ENCODE data around the gene MADCAM1. TPM values are rescaled to one million over a fixed set of nuclear protein-coding genes. Genes with fewer than 3 reads are reported as not detected.

Gene MADCAM1
- total RNA-seq, 4 donors from 2014 or later, result 0.56 to 3.1 TPM; not detected in 2

DNA sequence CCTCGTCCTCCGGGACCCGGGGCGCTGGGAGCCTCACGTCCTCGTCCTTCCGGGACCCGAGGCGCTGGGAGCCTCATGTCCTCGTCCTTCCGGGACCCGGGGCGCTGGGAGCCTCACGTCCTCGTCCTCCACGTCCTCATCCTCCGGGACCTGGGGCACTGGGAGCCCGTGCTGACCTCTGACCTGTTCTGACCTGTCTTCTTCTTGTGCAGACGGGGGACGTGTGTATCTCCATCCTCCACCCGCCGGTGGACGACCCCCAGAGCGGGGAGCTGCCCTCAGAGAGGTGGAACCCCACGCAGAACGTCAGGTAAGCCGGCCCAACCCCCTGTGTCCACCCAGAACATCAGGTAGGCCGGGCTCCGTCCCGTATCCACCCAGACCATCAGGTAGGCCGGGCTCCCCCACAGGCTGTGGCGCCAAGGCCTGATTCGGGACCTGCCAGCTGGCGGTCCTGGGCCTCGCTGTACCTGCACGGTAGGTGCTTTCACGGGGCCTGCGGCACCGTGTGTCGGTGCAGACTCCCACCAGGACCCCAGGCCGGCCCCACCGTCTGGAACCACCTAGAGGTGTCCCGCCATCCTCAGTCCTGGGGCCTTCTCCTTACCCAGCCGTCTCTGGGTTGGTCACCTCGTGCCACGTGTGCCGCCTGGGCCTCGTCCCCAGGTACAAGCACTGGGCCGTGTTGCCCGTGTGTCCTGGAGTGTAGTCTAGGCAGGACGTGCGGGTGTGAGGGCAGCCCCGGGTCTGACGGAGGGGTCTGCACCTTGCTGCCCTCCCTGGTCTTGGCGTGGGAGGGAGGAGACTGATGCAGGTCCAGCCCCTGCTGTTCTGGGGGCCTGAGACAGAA is 40.0 kb downstream of the MADCAM1 start:
- no peak for DNase-seq
- Histone ChIP-seq H3K9me3 (no peaks in the 10 kb centered on the region), H3K4me3 (replicated peaks in 1 of 3) (no peak overlapping the region), H3K36me3 (peaks cover 22 to 34% of the 10 kb centered on the region in 2 donors), H3K4me1 (peaks cover 19 to 22% of the 10 kb centered on the region in 2 donors), H3K27me3 (no peaks in the 10 kb centered on the region), H3K27ac (no peak overlapping the region)
- no peak for TF ChIP-seq POLR2A (IDR thresholded peaks at IDR 0.05)
- TF ChIP-seq, protein P1, sequence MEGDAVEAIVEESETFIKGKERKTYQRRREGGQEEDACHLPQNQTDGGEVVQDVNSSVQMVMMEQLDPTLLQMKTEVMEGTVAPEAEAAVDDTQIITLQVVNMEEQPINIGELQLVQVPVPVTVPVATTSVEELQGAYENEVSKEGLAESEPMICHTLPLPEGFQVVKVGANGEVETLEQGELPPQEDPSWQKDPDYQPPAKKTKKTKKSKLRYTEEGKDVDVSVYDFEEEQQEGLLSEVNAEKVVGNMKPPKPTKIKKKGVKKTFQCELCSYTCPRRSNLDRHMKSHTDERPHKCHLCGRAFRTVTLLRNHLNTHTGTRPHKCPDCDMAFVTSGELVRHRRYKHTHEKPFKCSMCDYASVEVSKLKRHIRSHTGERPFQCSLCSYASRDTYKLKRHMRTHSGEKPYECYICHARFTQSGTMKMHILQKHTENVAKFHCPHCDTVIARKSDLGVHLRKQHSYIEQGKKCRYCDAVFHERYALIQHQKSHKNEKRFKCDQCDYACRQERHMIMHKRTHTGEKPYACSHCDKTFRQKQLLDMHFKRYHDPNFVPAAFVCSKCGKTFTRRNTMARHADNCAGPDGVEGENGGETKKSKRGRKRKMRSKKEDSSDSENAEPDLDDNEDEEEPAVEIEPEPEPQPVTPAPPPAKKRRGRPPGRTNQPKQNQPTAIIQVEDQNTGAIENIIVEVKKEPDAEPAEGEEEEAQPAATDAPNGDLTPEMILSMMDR (IDR thresholded peaks at IDR 0.05), result no peak
- WGBS, 2 donors, result 90 to 95% methylated on average over 36 to 41 of the region's 55 CpGs
- intact Hi-C loops (cut with DNase I), result no loop called here

DNA sequence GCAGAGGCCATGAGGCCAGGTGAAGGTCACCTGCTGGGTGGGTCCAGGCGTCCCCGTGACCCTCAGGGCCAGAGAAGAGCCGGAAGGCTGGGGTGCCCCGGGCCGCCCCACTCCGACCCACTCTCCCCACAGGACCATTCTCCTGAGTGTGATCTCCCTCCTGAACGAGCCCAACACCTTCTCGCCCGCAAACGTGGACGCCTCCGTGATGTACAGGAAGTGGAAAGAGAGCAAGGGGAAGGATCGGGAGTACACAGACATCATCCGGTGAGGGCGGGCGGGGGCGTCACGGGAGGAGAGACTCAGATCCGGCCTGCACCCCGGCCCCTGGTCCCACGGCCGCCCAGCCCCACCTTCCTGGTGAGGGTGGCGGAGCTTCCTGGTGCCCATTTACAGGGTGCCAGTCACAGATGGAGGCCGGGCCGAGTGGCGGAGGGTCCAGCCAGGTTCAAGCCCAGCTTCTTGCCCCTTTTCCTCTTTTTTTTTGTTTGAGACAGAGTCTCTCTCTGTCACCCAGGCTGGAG is 40.7 kb downstream of the MADCAM1 start:
- WGBS, 2 donors, result 95% methylated on average over 22 to 26 of the region's 26 CpGs
- no peak for TF ChIP-seq POLR2A (IDR thresholded peaks at IDR 0.05)
- TF ChIP-seq, protein P1 (IDR thresholded peaks at IDR 0.05), result no peak
- Histone ChIP-seq H3K9me3 (no peaks in the 10 kb centered on the region), H3K4me1 (peaks cover 19 to 22% of the 10 kb centered on the region in 2 donors), H3K27ac (no peak overlapping the region), H3K4me3 (replicated peaks in 1 of 3) (no peak overlapping the region), H3K27me3 (no peaks in the 10 kb centered on the region), H3K36me3 (peaks cover 29 to 41% of the 10 kb centered on the region in 2 donors)
- intact Hi-C loops (cut with DNase I), result no loop called here
- no peak for DNase-seq

DNA sequence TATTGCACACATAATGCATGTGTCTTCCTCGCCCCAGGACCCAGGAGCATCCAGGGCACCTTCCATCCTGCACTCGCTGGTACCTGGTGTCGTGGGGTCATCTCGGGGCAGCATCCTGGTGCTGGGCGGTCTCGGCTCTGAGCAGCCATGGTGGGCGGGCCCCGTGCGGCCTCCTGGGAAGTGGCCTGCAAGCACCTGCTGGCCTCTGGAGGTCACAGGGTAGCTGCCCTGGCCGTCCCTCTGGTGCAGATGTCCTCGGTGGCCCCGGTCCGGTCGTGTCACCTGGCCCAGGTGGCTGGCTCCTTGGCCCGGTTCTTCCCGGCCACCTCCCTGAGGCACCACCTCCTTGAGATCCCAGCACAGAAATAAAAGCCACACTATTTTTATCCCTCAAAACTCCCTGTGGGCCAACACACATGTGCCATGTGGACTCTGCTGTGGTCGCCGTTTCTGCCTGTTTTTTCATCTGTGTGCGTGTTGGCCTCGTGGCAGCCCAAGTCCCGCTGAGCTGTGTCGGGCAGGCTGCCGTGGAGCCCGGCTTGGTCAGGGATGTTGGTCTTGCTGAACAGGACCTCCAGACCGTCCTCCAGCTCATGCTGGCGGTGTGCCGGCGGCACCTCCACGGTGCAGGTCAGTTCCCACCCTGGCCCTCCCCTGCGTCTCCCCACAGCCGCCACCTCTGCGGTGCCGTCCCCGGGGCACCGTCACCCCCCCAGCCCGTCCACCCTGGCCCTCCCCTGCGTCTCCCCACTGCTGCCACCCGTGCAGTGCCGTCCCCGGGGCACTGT is 42.5 kb downstream of the MADCAM1 start:
- intact Hi-C loops (cut with DNase I), result no loop called here
- 82 to 86% methylated on average over 32 to 40 of the region's 40 CpGs for WGBS, 2 donors
- Histone ChIP-seq H3K27me3 (no peaks in the 10 kb centered on the region), H3K4me3 (replicated peaks in 1 of 3) (no peak overlapping the region), H3K9me3 (no peaks in the 10 kb centered on the region), H3K27ac (no peak overlapping the region), H3K36me3 (peaks cover 34 to 45% of the 10 kb centered on the region in 2 donors), H3K4me1 (peaks cover 7 to 12% of the 10 kb centered on the region in 2 donors)
- DNase-seq, result no peak
- no peak for TF ChIP-seq POLR2A (IDR thresholded peaks at IDR 0.05)
- TF ChIP-seq, protein P1 (IDR thresholded peaks at IDR 0.05), result no peak

DNA sequence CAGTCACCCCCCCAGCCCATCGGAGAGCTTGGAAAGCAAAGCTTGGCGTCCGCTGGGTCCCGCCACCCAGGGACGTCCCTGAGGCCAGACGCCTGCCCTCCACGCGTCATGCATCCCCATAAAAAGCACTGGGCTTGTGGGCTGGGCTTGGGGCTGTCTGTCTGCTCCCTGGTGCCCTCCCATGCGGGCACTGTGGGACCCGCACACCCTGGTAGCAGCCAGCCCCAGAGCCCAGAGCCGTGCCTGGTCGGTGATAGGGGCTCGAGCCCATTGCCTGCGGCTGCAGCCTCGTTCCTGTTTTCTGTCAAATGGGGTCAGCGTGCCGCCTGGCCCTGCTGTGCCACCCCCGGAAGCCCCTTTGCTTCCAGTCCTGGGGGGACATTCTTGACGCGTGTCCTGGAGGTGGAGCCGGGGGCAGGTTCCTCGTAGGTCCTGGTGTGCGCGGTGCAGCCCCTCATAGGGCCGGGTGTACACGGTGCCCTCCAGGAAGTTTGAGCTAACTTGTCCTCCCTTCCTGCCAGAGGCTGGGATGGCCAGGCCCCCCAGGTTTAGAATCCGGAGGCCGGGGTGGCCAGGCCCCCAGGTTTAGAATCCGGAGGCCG is 43.2 kb downstream of the MADCAM1 start:
- Histone ChIP-seq H3K36me3 (peaks cover 34 to 45% of the 10 kb centered on the region in 2 donors), H3K27ac (no peak overlapping the region), H3K9me3 (no peaks in the 10 kb centered on the region), H3K4me3 (replicated peaks in 1 of 3) (no peak overlapping the region), H3K4me1 (peaks cover 3 to 8% of the 10 kb centered on the region in 2 donors), H3K27me3 (no peaks in the 10 kb centered on the region)
- no peak for DNase-seq
- WGBS, 2 donors, result 91 to 94% methylated on average over 15 to 20 of the region's 30 CpGs
- intact Hi-C loops (cut with DNase I), result no loop called here
- TF ChIP-seq, protein P1 (IDR thresholded peaks at IDR 0.05), result no peak
- TF ChIP-seq POLR2A (IDR thresholded peaks at IDR 0.05), result no peak

Data from thyroid gland (tissue), 4 donors.